H1 (cell line): ENCODE results near the gene RUSF1.

Source experiments
- CTCF ChIP-seq, 3 experiments: IDR thresholded peaks; 1 replicate in 2 of 3; 2 replicates in 1 of 3; pipeline versions ENCODE4 v1.5.1 to v1.6.1; 2011; ENCODE audit warnings: low read length in 3 of 3, mild to moderate bottlenecking in 3 of 3, inconsistent platforms in 2 of 3, low read depth in 1 of 3, moderate library complexity in 1 of 3; ENCODE audit not compliant: insufficient read depth in 1 of 3; ENCODE audit errors: control extremely low read depth in 1 of 3
- POLR2A ChIP-seq, 2 experiments: IDR thresholded peaks; 1 replicate in 1 of 2; 2 replicates in 1 of 2; pipeline ENCODE4 v1.6.1; 2011; ENCODE audit warnings: low read depth in 2 of 2, low read length in 2 of 2, mild to moderate bottlenecking in 2 of 2; ENCODE audit errors: control extremely low read depth in 1 of 2
- RAD21 ChIP-seq, 2 experiments: IDR thresholded peaks in 1 of 2; conservative IDR thresholded peaks in 1 of 2; 2 replicates each; pipeline ENCODE4 v1.6.1; 2011; ENCODE audit warnings: low read depth in 2 of 2, low read length in 2 of 2, improper control_type of control experiment in 1 of 2, inconsistent platforms in 1 of 2, mild to moderate bottlenecking in 1 of 2, moderate library complexity in 1 of 2
- YY1 ChIP-seq: IDR thresholded peaks from 2 replicates; pipeline ENCODE4 v1.6.1; 2011; ENCODE audit warnings: low read depth, mild to moderate bottlenecking, low read length

- TF ChIP-seq RAD21 (IDR thresholded peaks at IDR 0.05 in 1 of 2, conservative IDR thresholded peaks at IDR 0.05 in 1 of 2; ENCODE audit: low read depth in 2 of 2, low read length in 2 of 2) (peak; percentile 30 to 51; a peak in 3 of 4 replicates), CTCF (IDR thresholded peaks at IDR 0.05; ENCODE audit: control extremely low read depth in 1 of 3, insufficient read depth in 1 of 3, low read depth in 1 of 3, low read length in 3 of 3) (peak; percentile 46 to 60 (median 57)), YY1 (no peak), POLR2A (IDR thresholded peaks at IDR 0.05; ENCODE audit: control extremely low read depth in 1 of 2, low read depth in 2 of 2, low read length in 2 of 2) (no peak)
These were observed 30.7 kb downstream of the RUSF1 start for GRCh38 chr16:31477220-31478216.
